Measurements from ENCODE around the gene SEPTIN1. TPM values are rescaled to one million over a fixed set of nuclear protein-coding genes. Genes with fewer than 3 reads are reported as not detected.

The SEPTIN1 gene
- total RNA-seq, 1 donor from 2014 or later = 0.25 TPM

GRCh38 chr16:30377050-30377811, 5.1 kb downstream of the SEPTIN1 start:
- DNase-seq (ENCODE audit: low read depth) = peak; percentile 36

- DNase-seq (ENCODE audit: low read depth) = no peak
Observed at GRCh38 chr16:30376461-30376902, 5.9 kb downstream of the SEPTIN1 start.

GRCh38 chr16:30375864-30376263, 6.5 kb downstream of the SEPTIN1 start:
- no peak for DNase-seq (ENCODE audit: low read depth)

- DNase-seq (ENCODE audit: low read depth) = no peak
Observed at GRCh38 chr16:30374538-30374937, 7.8 kb downstream of the SEPTIN1 start, which contains the start of gene MYL11. MYL11 (plus strand) TSS chr16:30374802; CDS start chr16:30374858, 56 bp downstream.

GRCh38 chr16:30372725-30373124, 9.6 kb downstream of the SEPTIN1 start:
- no peak for DNase-seq (ENCODE audit: low read depth)

- no peak for DNase-seq (ENCODE audit: low read depth)
Observed at GRCh38 chr16:30372038-30372712, 10.2 kb downstream of the SEPTIN1 start.

GRCh38 chr16:30371248-30371816, 11.0 kb downstream of the SEPTIN1 start:
- DNase-seq (ENCODE audit: low read depth) = no peak

- peak; percentile 100 for DNase-seq (ENCODE audit: low read depth)
Observed at GRCh38 chr16:30370456-30371247, 11.7 kb downstream of the SEPTIN1 start, which contains the start of gene TBC1D10B. TBC1D10B (minus strand) TSS chr16:30370494; CDS start chr16:30370183, 311 bp downstream.

GRCh38 chr16:30369938-30370455, 12.4 kb downstream of the SEPTIN1 start:
- no peak for DNase-seq (ENCODE audit: low read depth)

- DNase-seq (ENCODE audit: low read depth) = no peak
Observed at GRCh38 chr16:30369091-30369937, 13.0 kb downstream of the SEPTIN1 start.

GRCh38 chr16:30368792-30369090, 13.6 kb downstream of the SEPTIN1 start:
- DNase-seq (ENCODE audit: low read depth) = no peak

GRCh38 chr16:30368122-30368791, 14.1 kb downstream of the SEPTIN1 start:
- DNase-seq (ENCODE audit: low read depth) = peak; percentile 43

- DNase-seq (ENCODE audit: low read depth) = no peak
Observed at GRCh38 chr16:30367349-30368009, 14.9 kb downstream of the SEPTIN1 start.

- no peak for DNase-seq (ENCODE audit: low read depth)
Observed at GRCh38 chr16:30366511-30366910, 15.8 kb downstream of the SEPTIN1 start.

- DNase-seq (ENCODE audit: low read depth) = no peak
Observed at GRCh38 chr16:30365200-30365599, 17.2 kb downstream of the SEPTIN1 start.

- DNase-seq (ENCODE audit: low read depth) = no peak
Observed at GRCh38 chr16:30361180-30361579, 21.2 kb downstream of the SEPTIN1 start.

- no peak for DNase-seq (ENCODE audit: low read depth)
Observed at GRCh38 chr16:30359871-30360170, 22.5 kb downstream of the SEPTIN1 start.

GRCh38 chr16:30358990-30359870, 23.1 kb downstream of the SEPTIN1 start:
- DNase-seq (ENCODE audit: low read depth) = no peak

GRCh38 chr16:30358577-30358936, 23.8 kb downstream of the SEPTIN1 start:
- DNase-seq (ENCODE audit: low read depth) = no peak
